ENCODE data around the gene FMO5.

Gene FMO5

GRCh38 chr1:147225193-147225730 is at the start of gene FMO5:
FMO5 (minus strand) TSS chr1:147225339; CDS start chr1:147225029, 310 bp downstream.
- no peaks in the 10 kb centered on the region for H3K27me3 Mint-ChIP-seq
- no peaks in the 10 kb centered on the region for H3K9me3 Mint-ChIP-seq
- no peaks in the 10 kb centered on the region for H3K36me3 Mint-ChIP-seq
- H3K4me1 Mint-ChIP-seq = peaks cover 23 to 27% of the 10 kb centered on the region in 2 donors
- H3K4me3 Mint-ChIP-seq = peak within 1 kb of the TSS; percentile 94 to 97
- ATAC-seq (replicated peaks) (peak; percentile 94 to 97), DNase-seq (peak; percentile 34)
- H3K27ac Mint-ChIP-seq = peak within 1 kb of the TSS; percentile 97

- H3K4me3 Mint-ChIP-seq = no peak overlapping the region
- no peaks in the 10 kb centered on the region for H3K27me3 Mint-ChIP-seq
- DNase-seq (peak; percentile 2), ATAC-seq (replicated peaks) (peak in 1 of 2 donors; percentile 38)
- H3K9me3 Mint-ChIP-seq = no peaks in the 10 kb centered on the region
- H3K4me1 Mint-ChIP-seq = peaks cover 0 to 4% of the 10 kb centered on the region in 2 donors
- H3K36me3 Mint-ChIP-seq = peaks cover 47 to 54% of the 10 kb centered on the region in 2 donors
- H3K27ac Mint-ChIP-seq = no peak overlapping the region
These were observed 48.5 kb upstream of the FMO5 start for GRCh38 chr1:147273409-147274336.

GRCh38 chr1:147272042-147272441 is 46.9 kb upstream of the FMO5 start:
- no peak for DNase-seq
- H3K27me3 Mint-ChIP-seq = no peaks in the 10 kb centered on the region
- peaks cover 50 to 61% of the 10 kb centered on the region in 2 donors for H3K36me3 Mint-ChIP-seq
- H3K4me3 Mint-ChIP-seq = no peak overlapping the region
- H3K4me1 Mint-ChIP-seq = peaks cover 0 to 4% of the 10 kb centered on the region in 2 donors
- no peak overlapping the region for H3K27ac Mint-ChIP-seq
- no peak for ATAC-seq (replicated peaks)
- H3K9me3 Mint-ChIP-seq = no peaks in the 10 kb centered on the region

GRCh38 chr1:147270721-147271120 is 45.6 kb upstream of the FMO5 start:
- ATAC-seq (replicated peaks) (no peak), DNase-seq (no peak)
- Mint-ChIP-seq H3K36me3 (peaks cover 37 to 54% of the 10 kb centered on the region in 2 donors), H3K9me3 (no peaks in the 10 kb centered on the region), H3K4me3 (no peak overlapping the region), H3K27me3 (no peaks in the 10 kb centered on the region), H3K4me1 (peaks cover 1 to 4% of the 10 kb centered on the region in 2 donors), H3K27ac (no peak overlapping the region)

- Mint-ChIP-seq H3K27me3 (no peaks in the 10 kb centered on the region), H3K9me3 (no peaks in the 10 kb centered on the region), H3K27ac (no peak overlapping the region), H3K4me3 (no peak overlapping the region), H3K4me1 (peaks cover 0 to 1% of the 10 kb centered on the region in 2 donors), H3K36me3 (peaks cover 32 to 47% of the 10 kb centered on the region in 2 donors)
- DNase-seq = no peak
- no peak for ATAC-seq (replicated peaks)
These were observed 42.6 kb upstream of the FMO5 start for GRCh38 chr1:147267711-147268110.

GRCh38 chr1:147266381-147266780 is 41.2 kb upstream of the FMO5 start:
- no peaks in the 10 kb centered on the region for H3K9me3 Mint-ChIP-seq
- H3K4me3 Mint-ChIP-seq = no peak overlapping the region
- ATAC-seq (replicated peaks) (no peak), DNase-seq (no peak)
- H3K27me3 Mint-ChIP-seq = no peaks in the 10 kb centered on the region
- peaks cover 0 to 1% of the 10 kb centered on the region in 2 donors for H3K4me1 Mint-ChIP-seq
- H3K36me3 Mint-ChIP-seq = peaks cover 37 to 55% of the 10 kb centered on the region in 2 donors
- H3K27ac Mint-ChIP-seq = no peak overlapping the region

- Mint-ChIP-seq H3K36me3 (peaks cover 39 to 63% of the 10 kb centered on the region in 2 donors), H3K4me1 (peaks cover 0 to 1% of the 10 kb centered on the region in 2 donors), H3K27ac (no peak overlapping the region), H3K4me3 (no peak overlapping the region), H3K27me3 (no peaks in the 10 kb centered on the region), H3K9me3 (no peaks in the 10 kb centered on the region)
- no peak for ATAC-seq (replicated peaks)
- DNase-seq = no peak
These were observed 39.1 kb upstream of the FMO5 start for GRCh38 chr1:147264158-147264768.

GRCh38 chr1:147260956-147261355 is 35.8 kb upstream of the FMO5 start:
- H3K4me3 Mint-ChIP-seq = no peak overlapping the region
- no peaks in the 10 kb centered on the region for H3K27me3 Mint-ChIP-seq
- DNase-seq (no peak), ATAC-seq (replicated peaks) (no peak)
- H3K4me1 Mint-ChIP-seq = peaks cover 0 to 3% of the 10 kb centered on the region in 2 donors
- no peaks in the 10 kb centered on the region for H3K9me3 Mint-ChIP-seq
- H3K27ac Mint-ChIP-seq = peak overlapping the region; percentile 56
- H3K36me3 Mint-ChIP-seq = peaks cover 34 to 49% of the 10 kb centered on the region in 2 donors

GRCh38 chr1:147252540-147252939 is 27.4 kb upstream of the FMO5 start:
- no peaks in the 10 kb centered on the region for H3K27me3 Mint-ChIP-seq
- no peak overlapping the region for H3K4me3 Mint-ChIP-seq
- peaks cover 0 to 4% of the 10 kb centered on the region in 2 donors for H3K9me3 Mint-ChIP-seq
- peaks cover 22 to 50% of the 10 kb centered on the region in 2 donors for H3K36me3 Mint-ChIP-seq
- no peak for DNase-seq
- no peak for ATAC-seq (replicated peaks)
- peaks cover 13 to 29% of the 10 kb centered on the region in 2 donors for H3K4me1 Mint-ChIP-seq
- H3K27ac Mint-ChIP-seq = no peak overlapping the region

- no peak for DNase-seq
- Mint-ChIP-seq H3K9me3 (peaks cover 0 to 4% of the 10 kb centered on the region in 2 donors), H3K4me3 (peak overlapping the region; percentile 5 to 46), H3K27ac (no peak overlapping the region), H3K27me3 (no peaks in the 10 kb centered on the region), H3K36me3 (peaks cover 13 to 47% of the 10 kb centered on the region in 2 donors), H3K4me1 (peaks cover 34 to 56% of the 10 kb centered on the region in 2 donors)
- ATAC-seq (replicated peaks) = no peak
These were observed 22.6 kb upstream of the FMO5 start for GRCh38 chr1:147247656-147248238.

GRCh38 chr1:147246910-147247655 is 21.9 kb upstream of the FMO5 start:
- no peak for DNase-seq
- H3K27me3 Mint-ChIP-seq = no peaks in the 10 kb centered on the region
- peak overlapping the region; percentile 25 to 46 for H3K4me3 Mint-ChIP-seq
- H3K9me3 Mint-ChIP-seq = peaks cover 0 to 4% of the 10 kb centered on the region in 2 donors
- H3K4me1 Mint-ChIP-seq = peaks cover 32 to 54% of the 10 kb centered on the region in 2 donors
- no peak for ATAC-seq (replicated peaks)
- peaks cover 13 to 41% of the 10 kb centered on the region in 2 donors for H3K36me3 Mint-ChIP-seq
- peak overlapping the region; percentile 82 for H3K27ac Mint-ChIP-seq

GRCh38 chr1:147246044-147246690 is 21.0 kb upstream of the FMO5 start:
- Mint-ChIP-seq H3K27me3 (no peaks in the 10 kb centered on the region), H3K4me1 (peaks cover 36 to 60% of the 10 kb centered on the region in 2 donors), H3K27ac (no peak overlapping the region), H3K4me3 (no peak overlapping the region), H3K36me3 (peaks cover 13 to 40% of the 10 kb centered on the region in 2 donors), H3K9me3 (peaks cover 0 to 4% of the 10 kb centered on the region in 2 donors)
- ATAC-seq (replicated peaks) (no peak), DNase-seq (no peak)

GRCh38 chr1:147245586-147246021 is 20.5 kb upstream of the FMO5 start:
- H3K4me3 Mint-ChIP-seq = no peak overlapping the region
- H3K4me1 Mint-ChIP-seq = peaks cover 34 to 56% of the 10 kb centered on the region in 2 donors
- peaks cover 0 to 4% of the 10 kb centered on the region in 2 donors for H3K9me3 Mint-ChIP-seq

More at GRCh38 chr1:147245586-147246021, 20.5 kb upstream of the FMO5 start:
- H3K27me3 Mint-ChIP-seq = no peaks in the 10 kb centered on the region
- no peak for ATAC-seq (replicated peaks)
- H3K36me3 Mint-ChIP-seq = peaks cover 13 to 36% of the 10 kb centered on the region in 2 donors
- no peak for DNase-seq
- H3K27ac Mint-ChIP-seq = no peak overlapping the region

Data from stimulated activated naive B cell treated with anti-CD40 and anti-IgM and Interleukin-4, amounts not matched to agents 10 μg/mL and 1 μg/mL and 100 μg/mL, for 72 hours (primary cell).